Lung (tissue), 12 donors: ENCODE results near the gene FBXW2. TPM values are rescaled to one million over a fixed set of nuclear protein-coding genes. Genes with fewer than 3 reads are reported as not detected.

ENCODE experiments used
- ATAC-seq: fragments of 200-7000 bp; cut with Tn5 transposase; one replicate; pipeline ENCODE4 v1.9.1; 2020; ENCODE audit warnings: moderate number of reproducible peaks; ENCODE audit not compliant: insufficient read depth, low FRiP score
- DNase-seq, 3 donors: peaks; one replicate each; pipeline ENCODE4 v3.0.0-alpha.2; 2013 to 2017
- H3K27ac ChIP-seq, 2 donors: one replicate each; pipeline ENCODE4 v1.5.1; 2013; ENCODE audit warnings: mild to moderate bottlenecking in 2 of 2, moderate library complexity in 2 of 2, control low read depth in 1 of 2, inconsistent platforms in 1 of 2, low read depth in 1 of 2, low read length in 1 of 2
- H3K27me3 ChIP-seq, 3 donors: one replicate each; pipeline ENCODE4 v1.5.1; 2013; ENCODE audit warnings: low read length in 2 of 3; ENCODE audit not compliant: control insufficient read depth in 3 of 3, insufficient read depth in 3 of 3
- H3K36me3 ChIP-seq, 4 donors: one replicate each; pipeline ENCODE4 v1.5.1; 2013; ENCODE audit warnings: low read length in 4 of 4, mild to moderate bottlenecking in 1 of 4, moderate library complexity in 1 of 4; ENCODE audit not compliant: control insufficient read depth in 4 of 4, insufficient read depth in 4 of 4
- H3K4me1 ChIP-seq, 5 donors: one replicate each; pipeline ENCODE4 v1.5.1; 2013; ENCODE audit warnings: low read length in 5 of 5, mild to moderate bottlenecking in 2 of 5, moderate library complexity in 1 of 5; ENCODE audit not compliant: control insufficient read depth in 5 of 5, insufficient read depth in 5 of 5
- H3K4me3 ChIP-seq: one replicate; pipeline ENCODE4 v1.5.1; 2013; ENCODE audit warnings: mild to moderate bottlenecking, control low read depth, moderate library complexity
- H3K9ac ChIP-seq, 2 donors: one replicate each; pipeline ENCODE4 v1.5.1; 2013; ENCODE audit warnings: low read length in 2 of 2, control low read depth in 1 of 2; ENCODE audit not compliant: insufficient read depth in 1 of 2
- H3K9me3 ChIP-seq, 4 donors: one replicate each; pipeline ENCODE4 v1.5.1; 2013; ENCODE audit warnings: low read length in 3 of 4, mild to moderate bottlenecking in 1 of 4, moderate library complexity in 1 of 4; ENCODE audit not compliant: control insufficient read depth in 4 of 4, insufficient read depth in 3 of 4
- CTCF ChIP-seq: IDR thresholded peaks from 2 replicates; pipeline ENCODE4 v1.5.1; 2012; ENCODE audit warnings: mild to moderate bottlenecking; ENCODE audit errors: control extremely low read depth, extremely low read depth
- WGBS, 2 donors: extraction: QIAGEN DNeasy Blood & Tissue Kit; methylation state at CpG; one replicate each; pipeline ENCODE4 v1.1.7; 2013; 5-methylcytosine and 5-hydroxymethylcytosine counted together
- polyA plus RNA-seq, 2 donors: library from polyadenylated mRNA; stranded (reverse); fragments of 200-250 nt; gene quantifications; one replicate each; pipeline ENCODE4 v1.2.1, GENCODE V29; 2013
- total RNA-seq, 2 donors: library from RNA; depleted of rRNA in 1 of 2; stranded (reverse); fragments of >200 nt in 1 of 2; gene quantifications; one replicate each; pipeline ENCODE4 v1.2.1, GENCODE V29; 2014 to 2021
- donor health status: control.
- donor health status: control.
- donor health status: Bipolar disorder and iron deficiency.
- donor health status: healthy.
- donor health status: DM: yes; HTN: yes; CAD: no.

Gene FBXW2
- total and polyA plus RNA-seq, 4 donors: 12.9 to 86.5 (median 48.2) TPM

DNA sequence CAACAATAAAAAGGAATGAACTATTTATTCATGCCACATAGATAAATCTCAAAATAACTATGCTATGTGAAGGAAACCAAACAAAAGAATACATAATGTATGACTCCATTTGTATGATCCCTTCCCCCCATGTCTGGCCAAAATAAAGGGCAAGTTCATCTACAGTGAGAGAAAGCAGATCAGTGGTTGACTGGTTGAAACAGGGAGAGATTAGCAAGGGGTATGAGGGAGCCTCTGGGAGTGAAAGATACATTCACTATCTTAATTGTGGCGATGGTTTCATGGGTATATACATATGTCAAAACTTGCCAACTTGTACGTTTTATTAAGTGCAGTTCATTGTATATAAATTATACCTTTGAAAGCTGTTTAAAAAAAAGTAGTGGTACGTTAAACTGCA lies 44.7 kb upstream of the FBXW2 start:
- Histone ChIP-seq H3K4me3 (no peak overlapping the region), H3K4me1 (peaks cover 0 to 8% (median 2%) of the 10 kb centered on the region in 5 donors), H3K9me3 (no peaks in the 10 kb centered on the region), H3K27ac (no peak overlapping the region), H3K36me3 (peaks cover 0 to 7% (median 0%) of the 10 kb centered on the region in 4 donors), H3K9ac (no peak overlapping the region), H3K27me3 (no peaks in the 10 kb centered on the region)
- WGBS, 2 donors: 91 to 95% methylated on average over 3 of the region's 3 CpGs
- DNase-seq (no peak), ATAC-seq (no peak)
- TF ChIP-seq CTCF: no peak

DNA sequence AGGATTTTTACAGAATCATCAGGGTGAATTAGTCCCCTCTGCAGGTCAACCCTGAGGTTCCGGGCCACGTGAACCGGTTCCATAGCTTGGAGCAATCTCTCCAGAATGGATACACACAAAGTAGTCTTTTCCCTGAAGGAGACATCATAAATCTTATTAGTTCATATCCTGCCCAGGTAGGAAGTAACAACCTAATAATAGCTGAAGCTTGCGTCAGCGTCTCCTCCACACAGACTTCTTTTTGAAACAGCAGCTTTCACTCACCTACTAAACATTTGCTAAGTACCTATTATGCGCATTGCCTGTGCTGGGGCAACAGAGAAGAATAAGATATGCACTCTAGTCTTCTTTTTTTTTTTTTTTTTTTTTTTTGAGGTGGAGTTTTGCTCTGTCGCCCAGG lies 40.1 kb upstream of the FBXW2 start:
- Histone ChIP-seq H3K4me1 (peaks cover 0 to under 1% (median 0%) of the 10 kb centered on the region in 5 donors), H3K27me3 (no peaks in the 10 kb centered on the region), H3K9me3 (no peaks in the 10 kb centered on the region), H3K27ac (no peak overlapping the region), H3K36me3 (peaks cover 8 to 27% (median 18%) of the 10 kb centered on the region in 4 donors), H3K4me3 (no peak overlapping the region), H3K9ac (no peak overlapping the region)
- TF ChIP-seq CTCF: no peak
- no peak for ATAC-seq
- no peak for DNase-seq
- 91 to 98% methylated on average over 7 of the region's 7 CpGs for WGBS, 2 donors

DNA sequence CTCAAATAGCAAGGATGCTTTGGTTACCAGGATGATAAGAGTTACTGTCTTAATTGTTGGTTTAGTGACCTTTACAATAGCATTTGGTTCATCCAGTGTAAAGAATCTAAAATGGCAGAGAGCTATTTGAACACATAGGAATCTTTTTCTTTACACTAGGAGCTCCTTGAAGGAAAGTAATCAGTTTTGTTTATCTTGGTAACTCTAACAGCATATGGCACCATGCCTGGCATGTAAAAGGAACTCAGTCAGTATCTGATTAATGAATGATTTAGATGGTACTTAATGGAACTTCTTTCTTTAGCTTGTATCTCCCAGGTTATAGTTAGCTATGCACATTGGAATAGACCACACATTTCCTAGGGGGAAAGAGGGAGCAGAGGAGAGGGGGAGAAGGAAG lies 39.6 kb upstream of the FBXW2 start:
- no peak for ATAC-seq
- no peaks in the 10 kb centered on the region for H3K4me1 ChIP-seq
- no peak for TF ChIP-seq CTCF
- no peak overlapping the region for H3K9ac ChIP-seq
- H3K27ac ChIP-seq: no peak overlapping the region
- H3K4me3 ChIP-seq: no peak overlapping the region
- H3K27me3 ChIP-seq: no peaks in the 10 kb centered on the region
- H3K36me3 ChIP-seq: peaks cover 8 to 27% (median 19%) of the 10 kb centered on the region in 4 donors
- H3K9me3 ChIP-seq: no peaks in the 10 kb centered on the region
- DNase-seq: no peak

DNA sequence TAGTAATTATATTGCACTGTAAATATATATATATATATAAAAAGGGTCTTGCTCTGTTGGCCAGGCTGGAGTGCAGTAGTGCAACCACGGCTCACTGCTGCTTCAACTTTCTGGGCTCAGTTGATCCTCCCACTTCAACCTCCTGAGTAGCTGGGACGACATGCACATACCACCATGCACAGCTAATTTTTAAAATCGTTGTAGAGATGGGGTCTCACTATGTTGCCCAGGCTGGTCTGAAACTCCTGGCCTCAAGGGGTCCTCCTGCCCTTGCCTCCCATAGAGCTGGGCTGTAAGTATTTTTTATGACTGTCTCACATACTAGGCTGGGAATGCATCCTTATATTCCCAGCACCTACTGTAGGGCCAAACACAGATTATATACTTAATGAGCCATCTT lies 37.6 kb upstream of the FBXW2 start:
- Histone ChIP-seq H3K9me3 (peaks cover 0 to 3% (median 0%) of the 10 kb centered on the region in 4 donors), H3K4me1 (no peaks in the 10 kb centered on the region), H3K9ac (no peak overlapping the region), H3K4me3 (no peak overlapping the region), H3K27me3 (no peaks in the 10 kb centered on the region), H3K27ac (no peak overlapping the region), H3K36me3 (peaks cover 8 to 37% (median 28%) of the 10 kb centered on the region in 4 donors)
- ATAC-seq (no peak), DNase-seq (no peak)
- WGBS, 2 donors: 97 to 98% methylated on average over 3 of the region's 3 CpGs
- TF ChIP-seq CTCF: no peak
